Hepatocyte (in vitro differentiated cells): ENCODE results near the gene CLEC2A. TPM values are rescaled to one million over a fixed set of nuclear protein-coding genes. Genes with fewer than 3 reads are reported as not detected.

Experiments used
- DNase-seq: peaks from one replicate; pipeline ENCODE4 v3.0.0-alpha.2; 2016; ENCODE audit warnings: low spot score
- H2AFZ ChIP-seq: fragments of 200-600 bp; sonication (generic); 2 replicates; pipeline ENCODE4 v1.6.0; 2016; ENCODE audit warnings: antibody characterized with exemption, mild to moderate bottlenecking
- H3K27ac ChIP-seq: fragments of 200-600 bp; sonication (generic); 2 replicates; pipeline ENCODE4 v1.5.1; 2016; ENCODE audit warnings: mild to moderate bottlenecking
- H3K27me3 ChIP-seq: fragments of 200-600 bp; sonication (generic); 2 replicates; pipeline ENCODE4 v1.6.1; 2016
- H3K36me3 ChIP-seq: fragments of 200-600 bp; sonication (generic); replicated peaks from 2 replicates; pipeline ENCODE4 v1.5.1; 2016; ENCODE audit warnings: low read depth; ENCODE audit not compliant: insufficient read depth
- H3K4me1 ChIP-seq: fragments of 200-600 bp; sonication (generic); 2 replicates; pipeline ENCODE4 v1.5.1; 2016; ENCODE audit warnings: mild to moderate bottlenecking, moderate library complexity; ENCODE audit not compliant: insufficient read depth
- H3K4me2 ChIP-seq: fragments of 200-600 bp; sonication (generic); 2 replicates; pipeline ENCODE4 v1.6.0; 2016
- H3K4me3 ChIP-seq: fragments of 200-600 bp; sonication (generic); 2 replicates; pipeline ENCODE4 v1.5.1; 2016; ENCODE audit warnings: mild to moderate bottlenecking
- H3K79me2 ChIP-seq: fragments of 200-600 bp; sonication (generic); 2 replicates; pipeline ENCODE4 v1.6.0; 2017; ENCODE audit warnings: mild to moderate bottlenecking
- H3K9me2 ChIP-seq: fragments of 200-600 bp; sonication (generic); replicated peaks from 2 replicates; pipeline ENCODE4 v1.6.0; 2017; ENCODE audit warnings: mild to moderate bottlenecking; ENCODE audit not compliant: insufficient read depth
- H3K9me3 ChIP-seq: fragments of 200-600 bp; sonication (generic); 2 replicates; pipeline ENCODE4 v1.5.1; 2016; ENCODE audit warnings: low read depth, mild to moderate bottlenecking
- H4K20me1 ChIP-seq: fragments of 200-600 bp; sonication (generic); 2 replicates; pipeline ENCODE4 v1.6.0; 2016; ENCODE audit warnings: mild to moderate bottlenecking; ENCODE audit not compliant: insufficient read depth, poor library complexity, severe bottlenecking
- CTCF ChIP-seq: fragments of 200-600 bp; sonication (generic); IDR thresholded peaks from 2 replicates; pipeline ENCODE4 v1.5.1; 2016; ENCODE audit warnings: antibody characterized with exemption, mild to moderate bottlenecking; ENCODE audit not compliant: poor library complexity
- EZH2 ChIP-seq: fragments of 200-600 bp; sonication (generic); IDR thresholded peaks from 2 replicates; pipeline ENCODE4 v1.6.1; 2016; ENCODE audit warnings: antibody characterized with exemption, mild to moderate bottlenecking, borderline replicate concordance
- EZH2phosphoT487 ChIP-seq: fragments of 200-600 bp; sonication (generic); IDR thresholded peaks from one replicate; pipeline ENCODE4 v1.6.1; 2018; ENCODE audit warnings: antibody characterized with exemption, mild to moderate bottlenecking, low read depth, moderate library complexity; ENCODE audit not compliant: unreplicated experiment, severe bottlenecking
- WGBS: methylation state at CpG from one replicate; pipeline ENCODE4 v1.1.6; 2016; ENCODE audit warnings: low lambda C conversion rate; ENCODE audit errors: missing lambda C conversion rate; 5-methylcytosine and 5-hydroxymethylcytosine counted together
- polyA plus RNA-seq: library from polyadenylated mRNA; unstranded; fragments of >200 nt; fragmentation: Nextera tagmentation; extraction: Ambion mirVana; gene quantifications from 2 replicates; pipeline ENCODE4 v1.2.1, GENCODE V29; 2016
- total RNA-seq: library from RNA; depleted of rRNA; stranded (reverse); fragments of >200 nt; gene quantifications from 2 replicates; pipeline ENCODE4 v1.2.3, GENCODE V29; 2014

The CLEC2A gene
- total and polyA plus RNA-seq, 2 experiments from 2014 or later = not detected

DNA sequence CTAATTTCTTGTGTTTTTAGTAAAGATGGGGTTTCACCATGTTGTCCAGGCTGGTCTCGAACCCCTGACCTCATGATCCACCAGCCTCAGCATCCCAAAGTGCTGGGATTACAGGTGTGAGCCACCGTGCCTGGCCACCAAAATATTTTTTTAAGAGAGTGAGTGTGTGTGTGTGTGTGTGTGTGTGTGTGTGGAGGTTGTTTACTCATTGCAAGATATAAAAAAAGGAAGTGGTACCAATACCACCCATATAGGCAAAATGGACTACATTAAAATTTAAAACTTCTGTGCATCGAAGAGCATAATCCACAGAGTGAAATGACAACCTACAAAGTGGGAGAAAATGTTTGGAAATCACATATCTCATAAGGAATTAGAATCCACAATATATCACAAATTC is 15.5 kb upstream of the CLEC2A start:
- no peak overlapping the region for H3K27ac ChIP-seq
- no peak overlapping the region for H2AFZ ChIP-seq
- H3K27me3 ChIP-seq = no peaks in the 10 kb centered on the region
- H3K4me3 ChIP-seq = no peak overlapping the region
- H3K9me2 ChIP-seq = no peaks in the 10 kb centered on the region
- no peaks in the 10 kb centered on the region for H3K9me3 ChIP-seq
- no peak for TF ChIP-seq CTCF
- no peak for TF ChIP-seq EZH2phosphoT487
- TF ChIP-seq EZH2 = no peak
- H3K4me2 ChIP-seq = no peak overlapping the region
- DNase-seq = no peak
- WGBS = 95% methylated on average over 3 of the region's 3 CpGs
- H3K4me1 ChIP-seq = no peaks in the 10 kb centered on the region
- H3K36me3 ChIP-seq = no peaks in the 10 kb centered on the region
- H3K79me2 ChIP-seq = no peaks in the 10 kb centered on the region
- H4K20me1 ChIP-seq = no peaks in the 10 kb centered on the region

DNA sequence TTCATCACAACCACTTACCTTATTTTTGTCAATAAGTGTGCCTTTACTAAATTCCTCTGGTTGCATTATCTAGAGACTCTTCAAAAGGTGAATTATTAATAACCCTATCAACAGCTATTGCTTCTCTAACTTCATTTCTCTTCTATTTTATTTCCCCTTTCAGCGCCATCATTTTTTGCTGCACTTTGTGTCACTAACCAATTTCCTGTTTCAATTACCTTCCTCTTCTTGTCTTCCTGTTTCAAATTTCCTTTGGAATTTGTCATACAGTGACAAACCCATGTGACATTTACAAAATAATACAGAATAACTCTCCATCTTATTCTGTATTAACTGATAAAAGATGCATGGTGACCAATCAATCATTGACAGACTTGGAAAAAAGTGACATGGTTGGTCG is 12.2 kb upstream of the CLEC2A start:
- no peaks in the 10 kb centered on the region for H3K9me2 ChIP-seq
- H3K27me3 ChIP-seq = no peaks in the 10 kb centered on the region
- no peaks in the 10 kb centered on the region for H3K36me3 ChIP-seq
- no peaks in the 10 kb centered on the region for H3K79me2 ChIP-seq
- no peaks in the 10 kb centered on the region for H3K4me1 ChIP-seq
- no peak overlapping the region for H2AFZ ChIP-seq
- H3K9me3 ChIP-seq = no peaks in the 10 kb centered on the region
- no peaks in the 10 kb centered on the region for H4K20me1 ChIP-seq
- no peak overlapping the region for H3K4me3 ChIP-seq
- 91% methylated on average over 2 of the region's 2 CpGs for WGBS
- TF ChIP-seq EZH2 = no peak
- TF ChIP-seq EZH2phosphoT487 = no peak
- TF ChIP-seq CTCF = no peak
- H3K4me2 ChIP-seq = no peak overlapping the region
- DNase-seq = no peak
- H3K27ac ChIP-seq = no peak overlapping the region

GRCh38 chr12:9943240-9943639 is 11.1 kb upstream of the CLEC2A start:
- no peak overlapping the region for H3K4me3 ChIP-seq
- WGBS = 86% methylated on average over 19 of the region's 19 CpGs

More at GRCh38 chr12:9943240-9943639, 11.1 kb upstream of the CLEC2A start:
- no peaks in the 10 kb centered on the region for H3K9me2 ChIP-seq
- H3K27me3 ChIP-seq = no peaks in the 10 kb centered on the region
- H3K79me2 ChIP-seq = no peaks in the 10 kb centered on the region
- H3K36me3 ChIP-seq = no peaks in the 10 kb centered on the region
- TF ChIP-seq EZH2phosphoT487 (no peak), CTCF (no peak), EZH2 (no peak)
- H3K27ac ChIP-seq = no peak overlapping the region
- H3K4me2 ChIP-seq = no peak overlapping the region
- no peaks in the 10 kb centered on the region for H3K9me3 ChIP-seq
- no peak for DNase-seq
- H3K4me1 ChIP-seq = no peaks in the 10 kb centered on the region
- H2AFZ ChIP-seq = no peak overlapping the region
- no peaks in the 10 kb centered on the region for H4K20me1 ChIP-seq
